HG02759 (cell line): ENCODE measurements around the gene LMO1.
A peak's percentile ranks its signal among the peaks of the same experiment; 100 is the strongest.

Experiments
- ATAC-seq: cut with Tn5 transposase; IDR thresholded peaks from one replicate; pipeline ENCODE4 v1.9.1; 2021; ENCODE audit warnings: mild to moderate bottlenecking, moderate library complexity; ENCODE audit not compliant: unreplicated experiment

Gene LMO1

DNA sequence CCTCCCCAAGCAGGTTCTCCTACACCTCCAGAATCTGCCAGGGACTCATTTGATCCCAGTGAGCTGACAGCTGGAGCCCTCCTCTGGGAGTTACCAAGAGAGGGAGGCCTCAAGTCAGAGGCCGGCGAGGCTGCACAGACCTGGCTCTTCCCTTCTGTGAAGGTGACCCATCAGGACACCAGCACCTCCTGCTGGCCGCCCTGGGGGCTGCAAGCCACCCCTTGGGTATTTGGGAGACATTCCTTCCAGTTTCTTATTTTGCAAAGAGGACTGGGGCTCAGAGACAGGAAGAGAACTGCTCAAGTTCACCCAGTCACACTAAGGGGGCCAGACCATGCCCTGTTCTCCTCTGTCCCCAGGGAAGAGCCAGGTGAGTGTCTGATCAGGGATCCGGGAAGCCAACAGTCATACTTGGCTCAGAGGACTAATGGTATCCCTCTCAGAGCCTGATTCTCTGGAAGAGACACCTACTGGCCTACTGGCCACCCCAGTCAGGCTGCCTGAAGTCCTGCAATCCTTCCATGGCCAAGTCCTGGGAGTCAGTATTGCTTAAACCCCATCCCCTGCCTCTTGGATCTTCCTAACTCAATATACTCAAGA lies 54.4 kb downstream of the LMO1 start:
- no peak for ATAC-seq

- ATAC-seq = no peak
These were observed 56.3 kb downstream of the LMO1 start for GRCh38 chr11:8207080-8208000.

DNA sequence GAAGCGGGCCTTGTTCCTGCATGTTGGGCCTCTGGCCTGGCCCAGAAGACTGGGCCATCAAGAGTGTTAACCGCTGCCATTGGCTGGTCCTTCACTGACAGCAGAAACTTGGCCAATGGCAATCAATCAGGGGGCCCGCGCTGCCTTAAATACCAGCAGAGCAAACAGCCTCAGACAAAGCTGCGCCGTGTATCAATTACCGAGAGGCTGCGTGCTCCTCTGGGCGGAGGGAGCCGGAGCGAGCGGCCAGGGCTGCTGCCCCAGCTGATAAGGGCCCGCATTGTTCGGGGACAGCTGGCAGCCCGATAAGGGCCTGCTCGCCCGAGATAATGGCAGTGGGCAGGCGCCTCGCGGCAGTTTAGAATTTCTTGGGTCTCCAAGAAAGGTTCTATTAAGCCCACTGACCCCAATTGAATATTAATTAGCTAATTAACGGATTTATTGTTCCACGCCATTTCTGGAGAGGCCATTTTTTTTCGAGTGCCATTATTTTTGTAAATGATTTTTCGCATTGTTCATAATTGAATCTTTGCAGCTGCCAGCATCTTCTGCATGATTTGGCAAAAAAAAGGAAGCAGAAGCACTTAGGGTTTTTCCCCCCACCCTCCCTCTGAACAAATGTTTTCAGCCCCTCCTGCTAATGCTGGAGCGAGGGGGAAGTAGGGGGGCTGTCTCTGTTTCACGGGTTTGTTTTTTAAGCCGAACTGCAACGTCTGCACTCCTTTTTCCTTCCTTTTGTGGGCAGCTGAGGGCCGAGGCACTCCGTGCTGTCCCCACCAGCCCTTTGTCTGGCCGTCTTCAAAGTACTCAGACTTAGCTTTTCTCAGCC lies 57.2 kb downstream of the LMO1 start:
- ATAC-seq = no peak

DNA sequence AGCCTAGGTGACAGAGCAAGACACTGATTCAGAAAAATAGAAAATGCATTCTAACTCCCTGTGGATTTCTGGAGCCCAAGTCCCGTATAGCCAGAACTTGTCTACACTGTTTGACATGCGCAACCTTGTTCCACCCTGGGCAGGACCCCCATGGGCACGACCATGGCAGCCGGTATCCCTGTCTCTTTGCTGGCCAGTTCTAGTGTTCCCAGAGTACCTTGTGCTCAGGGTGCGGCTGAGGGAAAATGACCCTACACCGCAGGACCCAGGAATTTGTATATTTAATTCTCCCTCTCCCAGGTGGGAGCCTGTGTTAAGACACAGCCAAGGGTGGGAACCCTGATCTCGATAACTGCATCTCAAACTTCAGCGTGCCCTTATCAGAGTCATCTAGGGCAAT lies 58.1 kb downstream of the LMO1 start:
- no peak for ATAC-seq

GRCh38 chr11:8204596-8204995 lies 59.1 kb downstream of the LMO1 start:
- no peak for ATAC-seq

DNA sequence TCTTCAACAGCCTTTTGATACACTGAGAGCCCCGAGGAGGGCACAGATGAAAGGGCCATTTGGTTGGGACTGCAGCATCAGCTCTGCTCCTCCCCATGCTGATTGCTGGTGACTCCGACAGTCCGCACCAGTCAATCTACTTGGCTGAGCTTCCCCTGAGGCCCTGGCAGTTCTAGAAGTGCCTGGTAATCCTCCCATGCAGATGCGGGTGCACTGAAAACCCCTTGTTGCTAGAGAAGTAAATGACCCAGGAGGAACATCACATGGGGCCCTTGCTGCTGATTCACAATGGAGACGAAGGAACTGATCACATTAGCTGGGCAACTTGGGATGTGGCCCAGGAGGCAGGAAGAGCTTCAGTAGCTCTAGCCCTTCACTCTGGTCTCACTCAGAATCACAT lies 59.7 kb downstream of the LMO1 start:
- ATAC-seq = no peak

DNA sequence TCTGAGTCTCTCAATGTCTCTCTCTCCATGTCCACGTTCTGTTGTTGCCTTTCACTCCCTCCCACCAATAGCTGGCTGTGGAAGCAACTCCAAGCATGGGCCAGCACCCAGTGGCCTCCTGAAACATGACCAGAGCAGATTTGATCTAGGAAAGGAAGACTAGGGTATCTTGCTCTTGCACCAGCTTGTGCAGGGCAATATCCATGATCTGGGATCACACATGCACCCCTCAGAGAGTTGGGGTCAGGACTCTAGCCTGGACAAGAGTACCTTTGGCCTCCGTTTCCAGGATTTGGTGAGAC lies 60.3 kb downstream of the LMO1 start:
- ATAC-seq = no peak

DNA sequence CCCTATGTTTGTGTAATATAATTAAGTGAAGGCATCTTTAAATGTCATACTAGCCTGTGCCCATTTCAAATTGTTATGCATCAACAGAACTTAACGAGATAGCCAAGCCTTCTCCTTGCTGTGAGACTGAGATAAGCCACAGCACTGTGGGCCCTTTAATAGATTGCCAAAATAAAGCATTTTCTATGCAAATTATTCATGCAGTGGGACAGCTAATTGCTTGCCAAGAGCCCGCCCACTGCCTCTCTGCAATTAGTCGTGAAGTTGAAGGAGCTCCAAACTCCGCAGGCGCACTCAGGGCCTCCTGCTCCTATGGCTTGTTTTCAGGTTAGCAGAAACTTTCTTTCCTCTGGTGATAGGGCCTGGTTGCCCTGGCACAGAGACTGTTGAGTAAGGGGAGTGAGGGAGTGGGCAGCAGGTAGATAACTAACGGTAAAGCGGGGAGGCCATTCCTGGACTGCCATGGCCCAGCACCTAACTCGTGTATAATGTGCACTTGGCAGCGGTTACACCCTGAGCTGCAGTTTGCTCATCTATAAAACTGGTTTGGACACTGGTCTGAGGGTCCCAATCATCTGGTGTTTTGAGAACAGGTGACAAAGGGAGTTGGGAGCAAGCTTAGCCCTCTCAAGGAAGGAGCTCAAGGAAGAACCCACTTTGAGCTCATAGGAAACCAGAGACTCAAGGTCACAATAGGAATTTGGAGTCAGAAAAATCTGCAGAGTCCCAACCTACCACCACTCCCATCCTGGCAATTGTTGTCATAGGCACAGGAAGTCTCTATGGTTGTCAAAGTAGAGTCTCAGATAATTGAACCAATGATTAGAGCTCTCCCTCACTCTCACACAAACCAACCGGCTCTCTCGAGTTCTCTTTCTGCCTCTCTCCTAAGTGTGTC lies 60.9 kb downstream of the LMO1 start:
- ATAC-seq = no peak

DNA sequence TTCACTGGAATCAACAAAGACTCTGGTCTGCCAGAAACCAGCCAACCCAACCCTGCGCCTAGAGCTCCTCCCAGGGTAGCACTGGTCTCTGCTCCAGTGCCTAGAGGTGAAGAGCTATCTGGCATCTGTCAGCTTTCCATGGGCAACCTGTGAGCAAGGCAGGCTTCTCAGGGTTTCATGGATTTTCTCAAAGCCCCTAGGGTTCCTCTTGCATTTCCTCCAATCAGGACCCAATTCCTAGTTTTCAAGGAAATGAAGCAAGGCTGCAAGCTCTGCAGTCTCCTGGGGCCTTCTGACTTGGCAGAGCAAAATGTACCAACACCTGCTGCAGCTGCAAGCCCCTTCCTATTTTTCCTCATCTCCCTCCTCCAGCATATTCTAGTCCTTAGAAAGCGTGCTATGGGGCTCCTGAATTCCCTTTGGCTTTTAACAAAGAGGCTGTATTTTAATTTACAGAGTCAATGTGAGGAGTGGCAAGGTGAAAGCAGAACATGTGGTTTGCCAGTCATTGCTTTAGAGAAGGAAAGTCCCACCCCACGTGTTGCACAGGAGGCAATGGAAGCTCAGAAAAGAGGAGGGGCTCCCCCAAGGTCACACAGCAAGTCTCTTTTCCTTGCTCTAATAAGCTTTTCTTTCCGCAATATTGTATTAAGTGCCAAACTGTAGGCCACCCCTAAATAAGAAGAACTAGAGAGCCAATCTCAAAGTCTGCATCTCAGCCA lies 61.9 kb downstream of the LMO1 start:
- peak; percentile 86 for ATAC-seq

DNA sequence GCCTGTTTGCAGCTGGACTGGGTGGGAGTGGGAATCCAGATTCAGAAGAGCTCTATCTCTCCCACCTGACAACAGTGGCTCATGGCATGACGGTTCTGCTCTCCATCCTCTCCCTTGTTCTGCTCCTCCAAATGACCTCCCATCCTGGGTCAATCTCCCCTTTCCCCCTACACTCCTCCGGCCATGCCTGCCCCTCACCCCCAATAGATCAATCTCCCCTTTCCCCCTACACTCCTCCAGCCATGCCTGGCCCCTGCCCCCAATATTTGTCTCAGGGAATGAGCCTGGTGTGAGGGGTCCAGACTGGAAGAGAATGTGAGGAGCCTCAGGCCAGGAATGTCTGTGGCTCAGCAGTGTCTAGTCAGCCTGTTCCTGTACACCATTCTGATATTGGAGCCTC lies 64.0 kb downstream of the LMO1 start:
- no peak for ATAC-seq

DNA sequence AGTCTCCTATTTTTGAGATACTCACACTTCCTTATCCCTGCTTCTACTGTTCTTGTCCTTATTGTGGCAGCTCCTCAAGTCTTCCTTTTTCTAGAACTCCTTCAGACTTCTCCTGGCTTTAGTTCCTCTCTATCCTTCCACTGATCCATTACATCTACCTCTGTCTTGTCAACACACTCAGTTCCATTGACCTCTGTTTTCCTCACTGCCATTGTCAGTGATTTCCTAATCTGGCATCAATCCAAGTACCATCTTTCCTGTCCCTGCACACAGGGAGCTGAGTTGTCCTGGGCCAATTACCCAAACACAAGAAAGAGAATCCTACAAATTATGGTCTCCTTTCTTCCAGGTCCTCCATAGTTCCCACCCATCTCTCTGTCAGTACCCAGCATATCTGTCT lies 66.9 kb downstream of the LMO1 start:
- ATAC-seq = no peak

GRCh38 chr11:8194956-8195355 lies 68.7 kb downstream of the LMO1 start:
- no peak for ATAC-seq

- ATAC-seq = peak; percentile 21
These were observed 70.8 kb downstream of the LMO1 start for GRCh38 chr11:8192896-8193209.

- peak; percentile 63 for ATAC-seq
These were observed 71.4 kb downstream of the LMO1 start for GRCh38 chr11:8192016-8192895.

DNA sequence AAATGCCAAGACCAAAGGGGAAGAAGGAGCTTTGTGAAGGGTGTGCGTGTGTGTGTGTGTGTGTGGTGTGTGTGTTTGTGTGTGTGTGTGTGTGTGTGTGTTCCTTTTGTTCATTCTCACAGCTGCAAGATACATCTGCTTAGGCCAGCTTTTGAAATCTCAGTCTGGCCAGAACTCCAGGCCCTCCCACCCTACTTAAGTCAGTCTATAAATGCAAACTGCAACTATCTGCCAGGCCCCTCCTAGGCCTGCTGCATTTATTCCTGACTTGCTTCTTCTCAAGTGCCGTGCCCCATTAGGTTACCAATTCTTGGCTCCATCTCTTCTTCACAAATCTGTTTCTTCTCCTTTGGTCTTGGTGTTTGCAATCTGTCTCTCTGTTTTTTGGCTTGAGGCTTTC lies 73.2 kb downstream of the LMO1 start:
- no peak for ATAC-seq

- no peak for ATAC-seq
These were observed 77.2 kb downstream of the LMO1 start for GRCh38 chr11:8186429-8186828.

DNA sequence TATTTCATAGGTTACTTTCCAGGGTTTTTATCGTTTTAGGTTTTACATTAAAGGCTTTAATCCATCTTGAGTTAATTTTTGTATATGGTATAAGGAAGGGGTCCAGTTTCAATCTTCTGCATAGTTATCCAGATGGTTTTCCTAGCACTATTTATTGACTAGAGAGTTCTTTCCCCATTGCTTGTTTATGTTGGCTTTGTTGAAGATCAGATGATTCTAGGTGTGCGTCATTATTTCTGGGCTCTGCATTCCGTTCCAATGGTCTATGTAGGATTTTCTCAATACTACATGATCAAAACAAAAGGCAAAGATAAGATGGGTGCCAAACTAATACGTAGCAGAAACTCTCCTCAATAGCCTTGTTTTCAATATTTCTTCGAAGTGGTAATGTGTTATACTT lies 80.6 kb downstream of the LMO1 start:
- ATAC-seq = no peak

GRCh38 chr11:8180469-8180868 lies 83.2 kb downstream of the LMO1 start:
- no peak for ATAC-seq

DNA sequence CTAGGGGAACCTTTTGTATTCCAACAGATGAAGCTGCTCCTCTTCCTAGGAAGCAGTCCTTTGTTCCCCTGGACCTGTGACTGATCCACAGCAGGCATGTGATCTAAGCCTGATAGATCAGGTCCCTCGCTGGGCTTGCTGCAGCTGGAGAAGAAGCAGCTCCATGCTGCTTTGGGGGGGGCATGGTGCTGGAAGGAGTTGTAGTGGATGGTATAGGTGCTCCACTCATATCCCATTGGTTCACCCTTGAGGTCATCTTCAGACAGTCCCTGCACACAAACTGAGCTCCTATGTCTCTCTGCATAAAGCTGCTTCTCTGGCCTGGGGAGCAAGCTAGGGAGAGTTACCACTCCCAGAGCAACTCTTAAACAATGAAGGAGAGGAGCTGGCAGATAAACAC lies 85.4 kb downstream of the LMO1 start:
- no peak for ATAC-seq
